ENCODE results near the gene PRKG1.
"Not testable (repeated sequence)": the region's sequence is repeated elsewhere in the genome, so short reads cannot be mapped to it uniquely, and the experiment has no call there.

PRKG1 gene

DNA sequence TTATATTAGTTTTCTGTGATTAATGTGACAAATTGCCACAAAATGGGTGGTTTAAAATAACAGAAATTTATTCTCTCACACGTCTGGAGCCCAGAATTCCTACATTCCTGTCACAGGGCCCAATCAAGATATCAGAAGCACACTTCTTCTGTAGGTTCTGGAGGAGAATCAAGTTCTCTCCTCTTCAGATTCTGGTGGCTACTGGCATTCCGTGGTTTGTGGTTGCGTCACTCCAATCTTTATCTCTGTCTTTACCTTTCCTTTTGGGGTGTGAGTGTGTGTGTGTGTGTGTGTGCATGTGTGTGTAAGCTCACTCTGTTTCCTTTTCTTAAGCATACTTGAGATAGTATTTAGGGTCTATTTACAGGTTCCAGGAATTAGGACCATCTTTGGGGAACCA is 1124.3 kb downstream of the PRKG1 start:
- DNase-seq, result no peak

DNA sequence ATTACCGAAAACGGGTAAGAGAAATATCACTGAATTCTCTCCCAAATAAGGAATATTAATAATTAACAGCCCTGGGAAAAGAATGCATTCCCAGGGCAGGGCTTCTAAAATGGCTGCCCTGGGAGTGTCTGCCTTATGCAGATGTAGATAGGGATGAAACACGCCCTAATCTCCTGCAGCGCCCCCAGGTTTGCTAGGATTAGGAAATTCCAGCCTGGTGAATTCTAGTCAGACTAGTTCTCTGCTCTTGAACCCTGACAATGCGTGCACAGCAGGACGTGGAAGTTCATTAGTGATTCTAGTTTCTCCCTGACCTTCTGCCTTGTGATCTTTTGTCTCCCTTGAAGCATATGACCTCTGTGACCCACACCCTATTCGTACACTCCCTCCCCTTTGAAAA is 1130.6 kb downstream of the PRKG1 start:
- DNase-seq, result not testable (repeated sequence)

DNA sequence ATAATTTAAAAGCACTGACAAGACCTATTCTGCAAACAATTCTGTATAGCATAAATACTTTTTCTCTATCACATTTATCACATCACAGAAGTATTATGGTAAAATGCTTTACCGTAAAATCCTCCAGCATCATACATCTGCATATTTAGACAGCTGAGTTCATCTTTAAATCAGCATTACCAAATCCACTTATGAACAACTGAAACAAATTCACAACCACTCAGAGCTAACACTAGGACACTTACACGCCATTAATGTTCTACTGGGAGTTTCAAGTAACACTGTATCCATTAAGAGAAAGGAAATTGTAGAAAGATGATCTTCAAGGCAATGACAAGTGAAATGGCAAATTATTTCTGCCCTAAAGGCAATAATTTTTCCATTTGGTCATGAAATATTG is 1134.1 kb downstream of the PRKG1 start:
- DNase-seq, result no peak

DNA sequence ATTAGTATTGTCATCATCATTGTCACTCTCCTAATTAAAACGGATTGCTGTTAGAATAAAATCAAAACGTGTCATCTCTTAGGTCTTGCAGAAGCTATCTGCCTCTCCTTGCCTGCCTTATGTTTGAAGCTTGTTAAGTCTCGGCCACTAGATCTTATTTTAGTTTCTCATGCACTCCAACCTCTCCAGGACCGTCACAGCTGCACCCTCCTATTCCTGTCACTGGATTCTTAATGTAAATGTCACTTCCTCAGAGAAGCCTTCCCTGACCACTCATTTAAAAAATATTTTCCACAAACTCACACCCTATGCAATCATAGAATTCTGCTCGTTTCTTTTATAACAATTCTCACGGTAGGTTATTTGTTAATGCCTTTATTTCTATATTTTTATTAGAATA is 1135.9 kb downstream of the PRKG1 start:
- DNase-seq, result no peak

DNA sequence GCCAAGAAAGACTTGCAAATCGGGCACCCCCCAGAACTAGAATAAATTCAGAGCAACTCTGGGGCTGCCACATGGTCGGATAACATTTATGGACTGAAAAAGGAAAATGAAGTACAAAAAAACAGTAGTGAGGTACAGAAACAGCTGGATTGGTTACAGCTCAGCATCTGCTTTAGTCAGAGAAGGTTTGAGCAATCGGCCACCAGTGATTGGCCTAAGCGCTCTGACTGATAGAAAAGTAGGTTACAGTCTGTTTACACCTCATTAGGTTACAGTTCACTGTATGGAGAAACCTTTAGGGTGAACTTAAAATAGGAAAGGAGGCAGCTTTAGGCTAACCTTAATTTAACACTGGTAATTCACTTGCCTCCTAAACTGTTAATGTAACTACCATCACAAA is 1137.8 kb downstream of the PRKG1 start:
- DNase-seq, result no peak

DNA sequence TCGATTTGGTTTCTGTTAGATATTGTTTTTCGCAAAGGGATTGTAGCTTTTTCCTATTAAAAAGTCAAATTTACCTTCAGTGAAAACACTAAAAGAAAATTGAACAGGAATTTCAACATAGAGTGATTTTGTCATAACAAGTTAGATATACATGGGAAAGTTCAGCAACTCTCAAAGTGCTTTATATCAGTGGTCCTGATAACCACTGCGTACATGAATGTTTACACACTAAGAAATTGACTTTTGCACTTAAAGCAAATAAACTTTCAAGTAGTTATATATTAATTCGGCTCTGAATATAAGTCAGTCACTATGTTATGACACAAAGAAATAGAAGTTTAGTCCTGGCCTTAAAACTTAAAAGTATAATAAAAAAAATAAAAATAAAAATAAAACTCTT is 1138.5 kb downstream of the PRKG1 start:
- DNase-seq, result no peak

DNA sequence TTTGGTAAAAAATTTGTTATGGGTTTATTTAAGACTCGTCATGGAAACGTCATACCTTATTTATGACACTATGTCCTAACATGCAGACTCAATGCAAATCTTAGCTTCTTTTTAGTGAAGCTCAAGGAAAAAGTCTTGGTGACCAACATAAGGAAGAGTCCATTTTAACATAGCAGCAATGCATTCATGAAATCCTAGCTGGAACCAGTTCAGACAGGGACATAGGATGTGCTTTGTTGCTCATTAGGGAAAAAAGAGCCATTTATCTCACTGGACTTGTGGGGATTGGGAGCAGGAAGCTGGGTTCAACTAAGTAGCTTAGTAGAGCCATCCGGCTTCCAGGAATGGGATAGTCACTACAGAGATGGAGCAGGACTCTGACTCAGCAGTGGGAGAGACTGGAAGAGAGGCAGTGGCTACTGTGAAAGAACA is 1139.0 kb downstream of the PRKG1 start:
- no peak for DNase-seq

DNA sequence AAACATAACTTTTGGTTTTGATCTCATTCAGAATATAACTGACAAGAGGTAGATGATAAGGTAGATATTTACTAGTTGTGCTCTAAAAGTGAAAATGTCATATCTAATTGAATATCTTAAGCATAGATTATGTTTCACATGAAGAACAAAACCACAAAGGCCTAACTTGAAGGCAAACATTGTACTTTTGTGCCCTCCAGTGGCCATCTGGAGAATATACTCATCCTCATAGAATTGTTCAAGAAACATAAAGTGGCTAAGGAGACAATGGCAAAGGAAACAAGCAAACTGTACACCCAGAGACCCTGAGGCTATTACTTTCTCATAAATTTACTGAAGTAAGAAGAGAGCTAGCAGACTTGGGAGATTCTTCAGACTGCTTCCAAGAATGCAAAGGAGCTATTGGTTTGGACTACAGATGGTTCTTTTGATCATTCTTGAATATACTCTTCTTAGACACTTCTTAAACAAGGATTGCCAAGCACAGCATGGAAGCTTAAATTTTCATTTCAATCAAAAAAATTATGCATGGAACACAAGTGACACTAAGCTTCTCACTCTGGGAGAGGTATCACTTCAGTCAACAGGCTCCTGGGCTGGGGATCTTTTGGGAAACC is 1141.6 kb downstream of the PRKG1 start:
- peak; percentile 22 to 45 for DNase-seq

DNA sequence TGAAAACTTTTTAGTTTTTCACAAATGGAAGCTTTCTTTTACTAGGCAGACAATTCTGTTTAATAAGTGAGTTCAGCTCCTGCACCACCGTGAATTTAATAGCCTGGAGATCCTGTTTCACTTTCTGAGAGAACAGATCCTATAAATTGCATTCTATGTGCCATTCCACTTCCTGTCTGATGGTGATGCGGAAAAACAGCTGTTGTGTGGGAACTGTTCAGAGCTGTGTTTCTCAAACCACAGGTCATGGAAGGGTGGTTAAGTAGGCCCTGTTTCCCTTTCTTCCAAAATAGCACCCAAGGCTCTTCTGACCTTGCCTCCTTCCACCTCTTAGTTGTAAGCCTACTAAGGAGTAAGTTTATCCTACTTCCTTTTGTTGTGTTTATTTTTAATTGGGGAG is 1142.6 kb downstream of the PRKG1 start:
- DNase-seq, result no peak

DNA sequence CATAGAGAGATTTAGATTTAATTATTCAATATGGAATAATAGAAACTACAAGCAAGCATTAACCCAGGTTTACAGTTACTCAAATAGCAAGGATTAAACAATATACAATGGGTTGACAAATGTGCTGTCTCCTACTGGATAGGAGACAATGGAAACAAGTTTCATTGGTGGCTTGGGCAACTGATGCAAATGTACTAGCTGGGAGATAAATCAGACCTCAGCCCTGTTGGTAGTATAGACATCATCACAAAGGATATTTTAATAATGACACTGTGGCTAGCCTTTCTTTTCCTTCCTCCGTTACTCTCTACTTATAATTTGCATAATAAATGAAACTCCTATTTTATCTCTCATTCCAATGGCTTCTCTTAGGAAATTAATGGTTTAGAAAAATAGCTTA is 1143.2 kb downstream of the PRKG1 start:
- no peak for DNase-seq

DNA sequence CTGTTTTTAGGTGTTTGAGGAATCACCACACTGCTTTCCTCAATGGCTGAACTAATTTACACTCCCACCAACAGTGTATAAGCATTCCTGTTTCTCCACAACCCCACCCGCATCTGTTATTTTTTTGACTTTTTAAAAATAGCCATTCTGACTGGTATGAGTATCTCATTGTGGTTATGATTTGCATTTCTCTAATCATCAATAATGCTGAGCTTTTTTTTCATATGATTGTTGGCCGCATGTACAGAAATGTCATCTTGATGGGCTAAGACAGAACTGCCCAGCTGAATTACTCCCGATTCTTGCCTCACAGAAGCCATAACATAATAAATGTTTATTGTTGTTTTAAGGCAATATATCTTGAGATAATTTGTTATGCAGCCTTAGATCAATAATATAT is 1146.7 kb downstream of the PRKG1 start:
- no peak for DNase-seq

DNA sequence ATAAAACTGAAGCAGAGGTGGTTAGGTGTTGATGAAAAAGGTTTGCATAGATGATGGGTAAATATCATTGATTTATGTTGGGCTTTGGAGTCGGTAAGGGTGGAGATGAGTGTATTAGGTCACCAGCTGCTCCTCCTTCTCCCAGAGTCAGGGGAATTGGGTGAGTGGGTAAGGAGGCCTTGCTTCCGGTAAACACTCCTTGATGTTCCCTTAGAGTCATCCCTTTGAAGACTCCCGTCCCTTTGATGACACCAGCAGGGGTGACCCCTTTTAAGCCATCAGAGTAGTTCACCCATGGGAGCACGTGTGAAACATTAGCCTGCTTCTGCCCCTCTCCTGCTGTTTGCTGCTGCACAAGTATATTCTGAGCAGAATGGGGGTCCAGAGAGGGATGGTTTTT is 1147.6 kb downstream of the PRKG1 start:
- no peak for DNase-seq

DNA sequence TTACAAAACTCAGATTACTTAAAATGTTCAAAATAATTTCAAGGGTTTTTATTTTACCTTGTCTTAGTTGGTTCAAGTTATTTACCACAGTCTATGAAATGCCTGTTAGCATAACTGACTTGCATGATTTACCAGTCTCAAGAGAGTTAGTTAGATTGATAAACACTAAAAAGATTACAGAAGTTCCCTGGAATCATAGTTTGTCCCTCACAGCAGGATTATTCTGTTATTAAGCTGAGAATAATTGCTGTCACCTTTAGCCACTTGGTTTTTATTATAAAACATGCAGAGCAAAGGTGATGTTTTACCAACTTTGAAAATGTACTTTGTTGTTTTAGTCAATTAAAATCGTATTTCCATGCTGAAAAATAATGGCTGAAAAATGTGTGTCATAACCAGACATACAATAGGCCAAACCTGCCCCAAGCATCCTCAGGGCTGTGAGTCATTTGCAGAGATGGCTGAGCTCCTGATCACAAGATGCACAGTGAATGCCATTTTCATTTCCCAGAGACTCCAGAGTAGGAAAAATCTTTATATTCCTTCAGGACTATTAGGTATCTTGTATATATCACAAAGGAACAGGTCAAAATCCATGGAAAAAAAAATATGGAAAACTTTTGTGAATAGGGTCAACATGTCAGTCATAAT is 1152.0 kb downstream of the PRKG1 start:
- DNase-seq, result no peak

DNA sequence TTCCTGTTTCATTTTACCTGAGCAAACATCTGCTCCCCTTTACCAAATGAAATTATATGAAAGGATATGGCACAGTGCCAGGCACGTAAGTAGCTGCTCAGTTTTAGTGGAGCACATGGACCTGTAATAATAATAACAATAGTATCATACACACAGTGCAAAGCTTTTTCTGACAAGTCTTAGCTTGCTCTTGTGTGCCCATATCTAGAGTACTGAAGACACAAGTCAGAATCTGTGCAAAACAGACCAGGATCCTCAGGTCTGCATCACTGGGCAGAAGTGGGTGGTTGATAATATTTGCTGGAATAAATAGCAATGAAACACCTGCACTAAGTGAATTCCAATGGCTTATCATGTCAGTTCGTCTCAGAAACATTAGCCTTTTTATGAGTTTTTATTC is 1154.3 kb downstream of the PRKG1 start:
- DNase-seq, result no peak

DNA sequence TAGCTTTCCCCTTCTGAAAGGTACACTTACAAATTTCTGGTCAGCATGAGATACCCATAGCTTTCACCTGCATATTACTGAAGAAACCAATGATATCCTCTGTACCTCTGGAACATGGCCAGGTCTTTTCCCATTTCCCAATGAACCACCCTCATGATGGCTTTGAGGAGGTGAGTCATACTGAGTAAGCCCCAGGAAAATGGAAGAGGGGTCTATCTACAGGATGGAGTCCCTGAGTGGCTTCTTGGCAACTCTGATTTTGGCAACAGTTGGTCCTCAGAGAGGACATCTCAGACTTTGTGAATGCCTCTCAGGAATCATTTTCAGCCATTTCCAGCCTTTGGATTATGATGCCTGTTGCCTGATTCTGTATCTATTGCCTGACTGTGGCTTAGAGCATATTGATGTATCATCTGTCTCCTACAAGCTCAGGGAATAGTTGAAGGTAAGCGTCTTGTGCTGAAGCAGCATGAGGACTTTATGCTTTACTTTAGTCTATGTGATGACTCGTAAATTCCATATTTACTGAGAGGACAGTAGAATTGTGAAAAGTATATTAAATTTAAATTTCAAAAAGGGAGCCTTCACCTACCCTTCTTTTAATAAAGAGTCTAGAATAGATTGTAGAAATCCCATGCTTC is 1155.1 kb downstream of the PRKG1 start:
- no peak for DNase-seq

DNA sequence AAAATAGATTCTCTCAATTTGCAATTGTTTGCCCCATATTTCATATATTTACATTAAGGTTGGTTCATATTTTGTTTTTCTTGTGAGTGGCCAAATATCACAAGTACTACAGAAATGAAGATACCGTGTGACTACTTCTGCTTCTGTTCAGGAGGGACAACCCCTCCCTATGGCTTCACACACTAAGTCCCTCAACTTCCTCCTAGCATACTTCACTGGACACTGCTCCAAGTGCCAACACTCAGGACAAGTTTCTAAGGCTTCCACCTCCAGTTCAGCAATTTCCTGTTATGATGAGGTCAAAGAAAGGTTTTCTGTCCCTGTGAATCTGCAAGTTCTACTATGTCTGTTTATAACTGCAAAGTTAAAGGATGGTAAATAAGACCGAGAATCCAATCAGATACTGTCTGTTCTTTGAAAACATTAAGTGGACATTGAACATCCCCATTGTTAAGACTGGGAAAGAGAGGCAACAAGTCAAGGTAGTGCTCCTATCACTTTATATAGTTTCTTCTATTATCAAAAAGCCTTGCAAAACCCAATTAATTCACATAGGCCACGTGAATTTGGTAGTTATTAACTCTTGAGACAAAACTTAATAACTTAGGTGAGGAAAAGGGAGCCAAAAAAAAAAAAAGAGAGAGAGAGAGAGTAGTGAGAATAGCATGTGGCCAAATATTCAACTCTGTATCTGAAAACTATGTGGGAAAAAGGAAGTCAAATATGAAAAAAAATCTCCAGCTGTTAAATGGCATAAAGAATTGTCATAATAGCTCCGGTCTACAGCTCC is 1158.5 kb downstream of the PRKG1 start:
- DNase-seq, result no peak

DNA sequence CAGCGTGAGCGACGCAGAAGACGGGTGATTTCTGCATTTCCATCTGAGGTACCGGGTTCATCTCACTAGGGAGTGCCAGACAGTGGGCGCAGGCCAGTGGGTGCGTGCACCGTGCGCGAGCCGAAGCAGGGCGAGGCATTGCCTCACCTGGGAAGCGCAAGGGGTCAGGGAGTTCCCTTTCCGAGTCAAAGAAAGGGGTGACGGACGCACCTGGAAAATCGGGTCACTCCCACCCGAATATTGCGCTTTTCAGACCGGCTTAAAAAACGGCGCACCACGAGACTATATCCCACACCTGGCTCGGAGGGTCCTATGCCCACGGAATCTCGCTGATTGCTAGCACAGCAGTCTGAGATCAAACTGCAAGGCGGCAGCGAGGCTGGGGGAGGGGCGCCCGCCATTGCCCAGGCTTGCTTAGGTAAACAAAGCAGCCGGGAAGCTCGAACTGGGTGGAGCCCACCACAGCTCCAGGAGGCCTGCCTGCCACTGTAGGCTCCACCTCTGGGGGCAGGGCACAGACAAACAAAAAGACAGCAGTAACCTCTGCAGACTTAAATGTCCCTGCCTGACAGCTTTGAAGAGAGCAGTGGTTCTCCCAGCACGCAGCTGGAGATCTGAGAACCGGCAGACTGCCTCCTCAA is 1159.2 kb downstream of the PRKG1 start:
- not testable (repeated sequence) for DNase-seq

DNA sequence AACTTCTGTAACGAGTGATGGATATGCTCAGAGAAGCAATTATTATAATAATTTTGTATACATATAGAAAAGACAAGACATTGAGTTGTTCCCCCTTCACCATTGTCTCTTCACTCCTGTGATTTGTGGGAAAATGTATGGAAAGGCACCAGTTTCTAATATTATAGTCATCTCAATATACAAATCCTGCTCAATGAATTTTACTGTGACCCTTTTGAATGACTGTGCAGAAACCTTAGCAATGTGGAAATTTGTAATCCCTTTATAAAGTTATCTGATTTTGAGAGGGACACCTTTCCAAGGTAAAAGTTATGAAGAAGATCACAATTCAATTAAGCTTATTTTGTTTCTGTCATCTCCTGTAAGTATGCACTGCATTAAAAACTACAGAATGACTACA is 1165.5 kb downstream of the PRKG1 start:
- no peak for DNase-seq

DNA sequence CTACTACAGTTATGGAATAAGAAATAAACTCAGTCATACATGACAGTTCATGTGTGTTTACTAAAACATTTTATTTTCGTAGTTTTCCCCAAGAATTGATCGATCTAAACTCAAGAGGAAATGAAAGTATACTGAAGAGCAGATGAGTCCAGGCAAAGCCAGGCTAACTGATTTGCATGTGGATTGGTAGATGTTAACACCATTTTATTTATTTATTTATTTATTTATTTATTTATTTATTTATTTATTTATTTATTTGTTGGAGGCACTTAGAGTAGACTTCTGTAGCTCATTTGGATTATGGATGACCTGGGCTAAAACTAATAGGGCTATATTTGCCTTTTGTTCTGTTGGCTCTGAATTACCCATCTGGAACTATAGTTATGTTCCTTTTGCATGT is 1171.3 kb downstream of the PRKG1 start:
- no peak for DNase-seq

DNA sequence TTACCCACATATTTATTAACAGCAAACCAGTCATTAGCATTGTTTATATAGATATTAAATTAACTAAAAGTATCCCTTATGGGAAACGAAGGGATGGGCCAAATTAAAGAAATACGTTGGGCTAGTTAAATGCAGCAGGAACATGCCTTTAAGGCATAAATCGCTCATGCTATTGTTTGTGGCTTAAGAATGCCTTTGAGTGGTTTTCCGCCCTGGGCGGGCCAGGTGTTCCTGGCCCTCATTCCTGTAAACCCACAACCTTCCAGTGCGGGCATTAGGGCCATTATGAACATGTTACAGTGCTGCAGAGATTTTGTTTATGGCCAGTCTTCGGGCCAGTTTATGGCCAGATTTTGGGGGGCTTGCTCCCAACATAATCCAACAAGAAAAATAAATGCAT is 1173.6 kb downstream of the PRKG1 start:
- DNase-seq, result not testable (repeated sequence)

DNA sequence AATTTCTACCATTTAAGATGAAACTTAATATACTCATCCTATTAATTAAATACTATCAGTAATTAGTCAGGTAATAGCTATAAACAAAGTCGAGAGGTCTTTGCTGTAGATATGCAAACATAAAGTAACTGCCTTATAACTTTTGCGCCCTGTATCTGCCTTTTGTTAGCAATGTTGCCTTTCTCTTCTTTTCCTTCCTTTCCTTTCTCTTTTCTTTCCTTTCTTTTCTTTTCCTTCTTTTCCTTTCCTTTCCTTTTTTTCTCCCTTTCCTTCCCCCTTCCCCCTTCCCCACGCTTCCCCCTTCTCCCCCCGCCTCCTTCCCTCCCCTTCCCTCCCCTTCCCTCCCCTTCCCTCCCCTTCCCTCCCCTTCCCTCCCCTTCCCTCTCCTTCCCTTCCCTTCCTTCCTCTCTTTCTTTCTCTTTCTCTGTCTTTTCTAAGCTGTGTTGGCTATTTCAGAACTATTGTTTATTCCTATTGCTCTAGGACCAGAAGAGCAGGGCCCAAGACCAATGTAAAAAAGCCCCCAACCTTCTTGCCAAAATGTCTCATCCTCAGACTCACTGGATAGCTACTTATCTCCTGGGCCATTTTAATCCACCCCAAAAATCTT is 1174.5 kb downstream of the PRKG1 start:
- DNase-seq, result no peak

DNA sequence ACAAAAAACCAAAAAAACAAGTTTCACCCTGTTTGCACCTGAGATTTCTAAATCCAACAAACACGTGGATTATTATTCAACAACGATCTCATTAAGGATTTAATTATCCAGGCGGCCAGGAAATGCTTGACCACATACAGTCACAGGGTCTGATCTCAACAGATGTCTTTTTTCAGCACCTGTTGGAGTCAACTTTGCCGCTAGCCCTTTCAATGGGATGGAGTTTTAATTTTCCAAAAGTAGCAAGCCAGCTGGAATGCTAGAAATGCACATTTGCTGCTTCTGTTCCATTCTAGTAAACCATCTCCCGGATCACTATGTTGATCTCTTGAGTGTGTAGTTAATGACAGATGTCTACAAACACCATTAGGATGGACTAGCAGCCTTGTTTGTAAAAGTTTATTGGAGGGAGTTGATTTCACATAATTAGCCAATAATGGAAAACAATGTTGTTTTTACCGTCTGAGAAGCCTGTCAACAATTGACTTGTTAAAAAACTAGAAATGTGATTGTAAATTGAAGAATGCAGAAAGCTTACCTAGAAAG is 1175.6 kb downstream of the PRKG1 start:
- no peak for DNase-seq

DNA sequence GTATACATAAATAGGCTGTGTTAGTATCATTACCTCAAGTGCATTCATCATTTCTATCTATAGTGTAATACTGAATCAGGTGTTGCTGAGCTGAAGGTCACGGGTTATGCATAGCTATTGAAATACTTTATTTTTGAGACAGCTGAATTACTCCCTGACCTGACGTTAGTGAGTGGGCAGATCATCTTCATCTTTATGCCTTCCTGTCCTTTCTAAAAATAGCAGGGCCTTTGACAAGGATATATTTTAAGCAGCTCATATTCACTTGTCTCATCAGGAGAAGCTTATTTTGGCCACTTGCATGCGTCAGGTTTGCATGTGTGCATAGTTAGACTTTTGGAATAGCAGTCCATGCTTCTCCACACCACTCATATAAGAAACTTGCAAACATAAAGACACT is 1176.2 kb downstream of the PRKG1 start:
- DNase-seq, result no peak

Measured in CD4-positive, alpha-beta T cell treated with Interleukin-1 beta for 1 hour (primary cell).